Measurements from ENCODE around the gene CAPN8. TPM values are rescaled to one million over a fixed set of nuclear protein-coding genes. Genes with fewer than 3 reads are reported as not detected.

The CAPN8 gene
- total RNA-seq, 2 donors from 2014 or later: 0.44 TPM; not detected in 1

- Mint-ChIP-seq H3K4me3 (no peak overlapping the region), H3K36me3 (ENCODE audit: low read depth) (no peaks in the 10 kb centered on the region), H3K9me3 (peaks cover 9% of the 10 kb centered on the region), H3K27me3 (ENCODE audit: insufficient read depth) (peaks cover 3% of the 10 kb centered on the region), H3K27ac (no peak overlapping the region), H3K4me1 (peaks cover 8% of the 10 kb centered on the region)
- Histone ChIP-seq H3K9ac (ENCODE audit: extremely low read depth, low read length, poor library complexity, severe bottlenecking) (no peak overlapping the region), H3K27me3 (ENCODE audit: control insufficient read depth, insufficient read depth, low read length, poor library complexity, severe bottlenecking) (no peaks in the 10 kb centered on the region), H3K4me3 (ENCODE audit: low read length) (no peak overlapping the region), H3K4me1 (ENCODE audit: control insufficient read depth, insufficient read depth, low read length) (no peaks in the 10 kb centered on the region), H3K9me3 (ENCODE audit: control insufficient read depth, low read length) (peaks cover 10% of the 10 kb centered on the region), H3K27ac (ENCODE audit: low read depth, low read length) (no peak overlapping the region), H3K36me3 (ENCODE audit: control insufficient read depth, insufficient read depth, low read length) (no peaks in the 10 kb centered on the region)
- TF ChIP-seq CTCF (conservative IDR thresholded peaks at IDR 0.05): no peak
- DNase-seq: no peak
- 87 to 88% methylated on average over 4 of the region's 4 CpGs for WGBS, 2 experiments (ENCODE audit: insufficient coverage in 1 of 2, insufficient read length in 1 of 2)
Observed at GRCh38 chr1:223524930-223525451, 140.5 kb downstream of the CAPN8 start.

GRCh38 chr1:223521150-223521549, 144.4 kb downstream of the CAPN8 start:
- no peaks in the 10 kb centered on the region for H3K9me3 ChIP-seq (ENCODE audit: control insufficient read depth, low read length)
- no peak overlapping the region for H3K27ac Mint-ChIP-seq
- no peaks in the 10 kb centered on the region for H3K36me3 ChIP-seq (ENCODE audit: control insufficient read depth, insufficient read depth, low read length)
- H3K27me3 Mint-ChIP-seq (ENCODE audit: insufficient read depth): peaks cover 3% of the 10 kb centered on the region
- no peak for DNase-seq
- H3K36me3 Mint-ChIP-seq (ENCODE audit: low read depth): no peaks in the 10 kb centered on the region
- H3K9me3 Mint-ChIP-seq: peaks cover 13% of the 10 kb centered on the region
- H3K4me3 ChIP-seq (ENCODE audit: low read length): no peak overlapping the region
- H3K9ac ChIP-seq (ENCODE audit: extremely low read depth, low read length, poor library complexity, severe bottlenecking): no peak overlapping the region
- no peak overlapping the region for H3K4me3 Mint-ChIP-seq
- no peak overlapping the region for H3K27ac ChIP-seq (ENCODE audit: low read depth, low read length)
- H3K4me1 ChIP-seq (ENCODE audit: control insufficient read depth, insufficient read depth, low read length): no peaks in the 10 kb centered on the region
- peaks cover 9% of the 10 kb centered on the region for H3K4me1 Mint-ChIP-seq
- WGBS, 2 experiments (ENCODE audit: insufficient coverage in 1 of 2, insufficient read length in 1 of 2): 94 to 100% methylated on average over 1 to 2 of the region's 2 CpGs
- no peaks in the 10 kb centered on the region for H3K27me3 ChIP-seq (ENCODE audit: control insufficient read depth, insufficient read depth, low read length, poor library complexity, severe bottlenecking)
- TF ChIP-seq CTCF (conservative IDR thresholded peaks at IDR 0.05): no peak

GRCh38 chr1:223520200-223520599, 145.3 kb downstream of the CAPN8 start:
- Histone ChIP-seq H3K9me3 (ENCODE audit: control insufficient read depth, low read length) (no peaks in the 10 kb centered on the region), H3K27me3 (ENCODE audit: control insufficient read depth, insufficient read depth, low read length, poor library complexity, severe bottlenecking) (no peaks in the 10 kb centered on the region), H3K4me3 (ENCODE audit: low read length) (no peak overlapping the region), H3K27ac (ENCODE audit: low read depth, low read length) (no peak overlapping the region), H3K4me1 (ENCODE audit: control insufficient read depth, insufficient read depth, low read length) (no peaks in the 10 kb centered on the region), H3K9ac (ENCODE audit: extremely low read depth, low read length, poor library complexity, severe bottlenecking) (no peak overlapping the region), H3K36me3 (ENCODE audit: control insufficient read depth, insufficient read depth, low read length) (no peaks in the 10 kb centered on the region)
- WGBS, 2 experiments (ENCODE audit: insufficient coverage in 1 of 2, insufficient read length in 1 of 2): 95 to 100% methylated on average over 1 to 3 of the region's 4 CpGs
- Mint-ChIP-seq H3K36me3 (ENCODE audit: low read depth) (no peaks in the 10 kb centered on the region), H3K4me3 (no peak overlapping the region), H3K9me3 (peaks cover 13% of the 10 kb centered on the region), H3K4me1 (peaks cover 9% of the 10 kb centered on the region), H3K27me3 (ENCODE audit: insufficient read depth) (peaks cover 4% of the 10 kb centered on the region), H3K27ac (no peak overlapping the region)
- TF ChIP-seq CTCF (conservative IDR thresholded peaks at IDR 0.05): no peak
- DNase-seq: no peak

All from endodermal cell (in vitro differentiated cells).